Chondrocyte (in vitro differentiated cells): ENCODE measurements around the gene DENND4C. TPM values are rescaled to one million over a fixed set of nuclear protein-coding genes. Genes with fewer than 3 reads are reported as not detected.
"Not testable (repeated sequence)": the region's sequence is repeated elsewhere in the genome, so short reads cannot be mapped to it uniquely, and the experiment has no call there.

Experiments used
- DNase-seq: peaks from one replicate; pipeline ENCODE4 v3.0.0; 2021; ENCODE audit warnings: mixed read lengths, low spot score
- H3K27ac Mint-ChIP-seq: one replicate; pipeline ENCODE4 v1.8.0; 2021; ENCODE audit warnings: mild to moderate bottlenecking, moderate library complexity, mixed read lengths; ENCODE audit not compliant: unreplicated experiment
- H3K27me3 Mint-ChIP-seq: 2 replicates; pipeline ENCODE4 v1.8.0; 2021; ENCODE audit warnings: low read depth, mixed read lengths
- H3K36me3 Mint-ChIP-seq: 2 replicates; pipeline ENCODE4 v1.8.0; 2021; ENCODE audit warnings: low read depth, mixed read lengths
- H3K4me1 Mint-ChIP-seq: 2 replicates; pipeline ENCODE4 v1.8.0; 2021; ENCODE audit warnings: low read depth, mild to moderate bottlenecking, mixed read lengths
- H3K4me3 Mint-ChIP-seq: one replicate; pipeline ENCODE4 v1.8.0; 2021; ENCODE audit warnings: mild to moderate bottlenecking, moderate library complexity, mixed read lengths; ENCODE audit not compliant: unreplicated experiment
- H3K9me3 Mint-ChIP-seq: 2 replicates; pipeline ENCODE4 v1.8.0; 2021; ENCODE audit warnings: low read depth, mixed read lengths
- CTCF ChIP-seq: fragments of 200-600 bp; sonication (generic); IDR thresholded peaks from 2 replicates; pipeline ENCODE4 v1.5.0; 2021; ENCODE audit warnings: antibody characterized with exemption, mild to moderate bottlenecking, moderate library complexity
- total RNA-seq: library from RNA; stranded (reverse); gene quantifications from 3 replicates; pipeline ENCODE4 v1.2.1, GENCODE V29; 2021

Gene DENND4C
- total RNA-seq, 1 donor from 2014 or later: 27.0 TPM

- no peaks in the 10 kb centered on the region for H3K36me3 Mint-ChIP-seq
- peaks cover 10% of the 10 kb centered on the region for H3K4me1 Mint-ChIP-seq
- H3K27me3 Mint-ChIP-seq: no peaks in the 10 kb centered on the region
- no peak overlapping the region for H3K27ac Mint-ChIP-seq
- no peak for TF ChIP-seq CTCF
- no peak for DNase-seq
- no peaks in the 10 kb centered on the region for H3K9me3 Mint-ChIP-seq
- no peak overlapping the region for H3K4me3 Mint-ChIP-seq
These were observed 16.4 kb downstream of the DENND4C start for GRCh38 chr9:19246891-19247290.

- H3K9me3 Mint-ChIP-seq: no peaks in the 10 kb centered on the region
- H3K36me3 Mint-ChIP-seq: no peaks in the 10 kb centered on the region
- no peak overlapping the region for H3K27ac Mint-ChIP-seq
- no peak for DNase-seq
- H3K27me3 Mint-ChIP-seq: no peaks in the 10 kb centered on the region
- no peak overlapping the region for H3K4me3 Mint-ChIP-seq
- peaks cover 8% of the 10 kb centered on the region for H3K4me1 Mint-ChIP-seq
- no peak for TF ChIP-seq CTCF
These were observed 16.9 kb downstream of the DENND4C start for GRCh38 chr9:19247420-19247819.

GRCh38 chr9:19250346-19250745 is 19.9 kb downstream of the DENND4C start:
- H3K9me3 Mint-ChIP-seq, H3K27me3 Mint-ChIP-seq, H3K27ac Mint-ChIP-seq, H3K4me3 Mint-ChIP-seq, H3K36me3 Mint-ChIP-seq, H3K4me1 Mint-ChIP-seq, DNase-seq: not testable (repeated sequence)

GRCh38 chr9:19251203-19251602 is 20.7 kb downstream of the DENND4C start:
- DNase-seq, H3K27ac Mint-ChIP-seq, H3K36me3 Mint-ChIP-seq, H3K9me3 Mint-ChIP-seq, H3K27me3 Mint-ChIP-seq, H3K4me1 Mint-ChIP-seq, H3K4me3 Mint-ChIP-seq: not testable (repeated sequence)

GRCh38 chr9:19251622-19252021 is 21.1 kb downstream of the DENND4C start:
- not testable (repeated sequence) for H3K27me3 Mint-ChIP-seq, H3K4me1 Mint-ChIP-seq, H3K36me3 Mint-ChIP-seq, H3K27ac Mint-ChIP-seq, H3K4me3 Mint-ChIP-seq, DNase-seq, H3K9me3 Mint-ChIP-seq

- TF ChIP-seq CTCF: no peak
- Mint-ChIP-seq H3K36me3 (no peaks in the 10 kb centered on the region), H3K27me3 (no peaks in the 10 kb centered on the region), H3K4me3 (no peak overlapping the region), H3K9me3 (no peaks in the 10 kb centered on the region), H3K4me1 (no peaks in the 10 kb centered on the region), H3K27ac (no peak overlapping the region)
- DNase-seq: no peak
These were observed 21.8 kb downstream of the DENND4C start for GRCh38 chr9:19252174-19252884.

- no peak overlapping the region for H3K27ac Mint-ChIP-seq
- TF ChIP-seq CTCF: no peak
- no peak overlapping the region for H3K4me3 Mint-ChIP-seq
- no peak for DNase-seq
- no peaks in the 10 kb centered on the region for H3K9me3 Mint-ChIP-seq
- no peaks in the 10 kb centered on the region for H3K4me1 Mint-ChIP-seq
- H3K27me3 Mint-ChIP-seq: no peaks in the 10 kb centered on the region
- no peaks in the 10 kb centered on the region for H3K36me3 Mint-ChIP-seq
These were observed 22.4 kb downstream of the DENND4C start for GRCh38 chr9:19252885-19253219.
